Caco-2 (cell line): ENCODE measurements around the gene SRGAP1. TPM values are rescaled to one million over a fixed set of nuclear protein-coding genes. Genes with fewer than 3 reads are reported as not detected.
A peak's percentile ranks its signal among the peaks of the same experiment; 100 is the strongest.

Experiments used
- BruUV-seq: library from RNA; stranded (reverse); fragments of 400-500 nt; replicated peaks from 2 replicates; lab custom pipeline; 2021; lab: Mats Ljungman, UMichigan
- CTCF ChIA-PET: fragments of 300-600 bp; sonication (Branson Sonifier 250); formaldehyde crosslinking; loops from one replicate; lab custom pipeline; 2022; ENCODE audit warnings: antibody characterized with exemption; lab: Charles Lee
- POLR2A ChIA-PET: fragments of 300-600 bp; sonication (Branson Sonifier 250); formaldehyde crosslinking; loops from one replicate; lab custom pipeline; 2022; ENCODE audit warnings: antibody characterized with exemption; lab: Charles Lee
- DNase-seq, 2 experiments: peaks; one replicate each; pipeline versions ENCODE4 v3.0.0 to v3.0.0-alpha.2; 2020 to 2022
- H3K27me3 ChIP-seq: replicated peaks from 2 replicates; pipeline ENCODE4 v1.6.0; 2011; ENCODE audit warnings: low read length; ENCODE audit not compliant: control insufficient read depth, insufficient read depth
- H3K36me3 ChIP-seq: 2 replicates; pipeline ENCODE4 v1.5.1; 2011; ENCODE audit warnings: low read length; ENCODE audit not compliant: control insufficient read depth, insufficient read depth
- H3K4me1 ChIP-seq: fragments of 250-450 bp; sonication (Bioruptor Pico); 2 replicates; pipeline ENCODE4 v1.5.1; 2020; ENCODE audit warnings: mild to moderate bottlenecking
- H3K4me3 ChIP-seq: 2 replicates; pipeline ENCODE4 v1.5.1; 2011; ENCODE audit warnings: low read depth, mild to moderate bottlenecking, control low read depth, low read length
- H3K9me3 ChIP-seq: fragments of 250-450 bp; sonication (Bioruptor Pico); 2 replicates; pipeline ENCODE4 v1.5.1; 2020; ENCODE audit warnings: mild to moderate bottlenecking, moderate library complexity
- H3K27ac Mint-ChIP-seq: one replicate; pipeline ENCODE4 v1.8.0; 2022; ENCODE audit warnings: mixed read lengths; ENCODE audit not compliant: unreplicated experiment
- H3K27me3 Mint-ChIP-seq: one replicate; pipeline ENCODE4 v1.8.0; 2022; ENCODE audit warnings: mixed read lengths; ENCODE audit not compliant: insufficient read depth, unreplicated experiment
- H3K36me3 Mint-ChIP-seq: one replicate; pipeline ENCODE4 v1.8.0; 2022; ENCODE audit warnings: mild to moderate bottlenecking, mixed read lengths; ENCODE audit not compliant: insufficient read depth, unreplicated experiment
- H3K4me1 Mint-ChIP-seq: one replicate; pipeline ENCODE4 v1.8.0; 2022; ENCODE audit warnings: low read depth, mixed read lengths; ENCODE audit not compliant: unreplicated experiment
- H3K4me3 Mint-ChIP-seq: one replicate; pipeline ENCODE4 v1.8.0; 2022; ENCODE audit warnings: mild to moderate bottlenecking, moderate library complexity, mixed read lengths; ENCODE audit not compliant: unreplicated experiment
- H3K9me3 Mint-ChIP-seq: one replicate; pipeline ENCODE4 v1.8.0; 2022; ENCODE audit warnings: mixed read lengths; ENCODE audit not compliant: unreplicated experiment
- CTCF ChIP-seq, 2 experiments: fragments of 200-600 bp in 1 of 2; IDR thresholded peaks; 1 replicate in 1 of 2; 2 replicates in 1 of 2; pipeline versions ENCODE4 v1.5.1 to v1.8.0; 2011 to 2022; ENCODE audit warnings: antibody characterized with exemption in 1 of 2, control low read depth in 1 of 2, inconsistent platforms in 1 of 2, low read depth in 1 of 2, low read length in 1 of 2, mild to moderate bottlenecking in 1 of 2, moderate library complexity in 1 of 2; ENCODE audit not compliant: insufficient read depth in 1 of 2, severe bottlenecking in 1 of 2, unreplicated experiment in 1 of 2
- intact Hi-C: fragments of 100-400 bp; cut with micrococcal nuclease; formaldehyde crosslinking; loops from one replicate; pipeline ENCODE4 v1.10.0; 2022; ENCODE audit not compliant: unreplicated experiment
- total RNA-seq: library from RNA; stranded (reverse); gene quantifications from 2 replicates; pipeline ENCODE4 v1.2.3, GENCODE V29; 2022

Gene SRGAP1
- total RNA-seq, 1 experiment from 2014 or later, result 22.1 TPM

- Mint-ChIP-seq H3K4me3 (no peak overlapping the region), H3K9me3 (peaks cover 13% of the 10 kb centered on the region), H3K36me3 (peaks cover 36% of the 10 kb centered on the region), H3K4me1 (peaks cover 21% of the 10 kb centered on the region), H3K27ac (no peak overlapping the region), H3K27me3 (no peaks in the 10 kb centered on the region)
- intact Hi-C loops, result loop anchor here (1.0 kb wide), 1 partner anchor 233 kb away; no protein-coding TSS in a partner anchor
- CTCF ChIA-PET, result no interaction called here
- no peaks in the 10 kb centered on the region; the same call in 1 of the 2 replicates for H3K36me3 ChIP-seq
- H3K4me1 ChIP-seq, result peaks cover 15% of the 10 kb centered on the region
- DNase-seq, result no peak
- H3K27me3 ChIP-seq, result no peaks in the 10 kb centered on the region
- H3K4me3 ChIP-seq, result no peak overlapping the region
- peaks cover 12% of the 10 kb centered on the region; the same call in 1 of the 2 replicates for H3K9me3 ChIP-seq
- POLR2A ChIA-PET, result no interaction called here
- no TSS peak for BruUV-seq
- TF ChIP-seq CTCF (IDR thresholded peaks at IDR 0.05; ENCODE audit: insufficient read depth in 1 of 2, low read depth in 1 of 2, low read length in 1 of 2, severe bottlenecking in 1 of 2, unreplicated experiment in 1 of 2), result peak in 1 of 2 experiments; percentile 33
These were observed 233.4 kb downstream of the SRGAP1 start for GRCh38 chr12:64077922-64078321.

- CTCF ChIA-PET, result no interaction called here
- BruUV-seq, result no TSS peak
- DNase-seq, result peak in 1 of 2 experiments; percentile 65
- TF ChIP-seq CTCF (IDR thresholded peaks at IDR 0.05; ENCODE audit: insufficient read depth in 1 of 2, low read depth in 1 of 2, low read length in 1 of 2, severe bottlenecking in 1 of 2, unreplicated experiment in 1 of 2), result no peak
- Histone ChIP-seq H3K9me3 (peaks cover under 1% of the 10 kb centered on the region; the same call in 1 of the 2 replicates), H3K36me3 (no peaks in the 10 kb centered on the region; the same call in 1 of the 2 replicates), H3K4me3 (no peak overlapping the region), H3K4me1 (peaks cover 15% of the 10 kb centered on the region), H3K27me3 (no peaks in the 10 kb centered on the region)
- peaks cover 21% of the 10 kb centered on the region for H3K4me1 Mint-ChIP-seq
- H3K4me3 Mint-ChIP-seq, result no peak overlapping the region
- H3K36me3 Mint-ChIP-seq, result peaks cover 33% of the 10 kb centered on the region
- H3K27ac Mint-ChIP-seq, result no peak overlapping the region
- POLR2A ChIA-PET, result no interaction called here
- H3K9me3 Mint-ChIP-seq, result no peaks in the 10 kb centered on the region
- H3K27me3 Mint-ChIP-seq, result no peaks in the 10 kb centered on the region
- intact Hi-C loops, result loop anchor here (10.0 kb wide), 1 partner anchor 94 kb away; no protein-coding TSS in a partner anchor
These were observed 236.0 kb downstream of the SRGAP1 start for GRCh38 chr12:64080319-64081007.

- no TSS peak for BruUV-seq
- H3K4me1 ChIP-seq, result peaks cover 12% of the 10 kb centered on the region
- no peak for DNase-seq
- H3K36me3 Mint-ChIP-seq, result peaks cover 33% of the 10 kb centered on the region
- no peaks in the 10 kb centered on the region for H3K27me3 ChIP-seq
- no peaks in the 10 kb centered on the region for H3K9me3 ChIP-seq
- no peak overlapping the region for H3K4me3 ChIP-seq
- no peak overlapping the region for H3K4me3 Mint-ChIP-seq
- TF ChIP-seq CTCF (IDR thresholded peaks at IDR 0.05; ENCODE audit: insufficient read depth in 1 of 2, low read depth in 1 of 2, low read length in 1 of 2, severe bottlenecking in 1 of 2, unreplicated experiment in 1 of 2), result no peak
- POLR2A ChIA-PET, result no interaction called here
- no peaks in the 10 kb centered on the region for H3K27me3 Mint-ChIP-seq
- H3K9me3 Mint-ChIP-seq, result no peaks in the 10 kb centered on the region
- no peak overlapping the region for H3K27ac Mint-ChIP-seq
- intact Hi-C loops, result loop anchor here (10.0 kb wide), 1 partner anchor 94 kb away; no protein-coding TSS in a partner anchor
- peaks cover 20% of the 10 kb centered on the region for H3K4me1 Mint-ChIP-seq
- no peaks in the 10 kb centered on the region; the same call in 1 of the 2 replicates for H3K36me3 ChIP-seq
- CTCF ChIA-PET, result no interaction called here
These were observed 236.5 kb downstream of the SRGAP1 start for GRCh38 chr12:64081008-64081404.
